GM12878 (cell line): ENCODE results near the gene SLC7A10.

Experiments
- CTCF ChIP-seq, 3 experiments: IDR thresholded peaks in 2 of 3; conservative IDR thresholded peaks in 1 of 3; 2 replicates each; pipeline ENCODE4 v1.5.1; 2011; ENCODE audit warnings: low read depth in 3 of 3, low read length in 3 of 3, mild to moderate bottlenecking in 3 of 3, control low read depth in 2 of 3, moderate library complexity in 2 of 3, inconsistent platforms in 1 of 3, mixed read lengths in 1 of 3; ENCODE audit not compliant: control insufficient read depth in 2 of 3, insufficient read depth in 1 of 3; ENCODE audit errors: extremely low read depth in 1 of 3
- EGR1 ChIP-seq, 2 experiments: IDR thresholded peaks; 1 replicate in 1 of 2; 2 replicates in 1 of 2; pipeline ENCODE4 v1.6.1; 2011 to 2012; ENCODE audit warnings: low read depth in 2 of 2, low read length in 2 of 2, borderline replicate concordance in 1 of 2, mild to moderate bottlenecking in 1 of 2, moderate library complexity in 1 of 2
- EZH2 ChIP-seq: IDR thresholded peaks from 2 replicates; pipeline ENCODE4 v1.6.1; 2012; ENCODE audit warnings: low read depth, mild to moderate bottlenecking, control low read depth, inconsistent platforms, low read length, borderline replicate concordance; ENCODE audit not compliant: control insufficient read depth
- PKNOX1 ChIP-seq: fragments of 450-650 bp; IDR thresholded peaks from 2 replicates; pipeline ENCODE4 v1.6.1; 2016; ENCODE audit warnings: mild to moderate bottlenecking
- SREBF2 ChIP-seq: IDR thresholded peaks from 2 replicates; pipeline ENCODE4 v1.6.1; 2012; ENCODE audit warnings: mild to moderate bottlenecking, low read length
- SUPT20H ChIP-seq: IDR thresholded peaks from 2 replicates; pipeline ENCODE4 v1.6.1; 2011; ENCODE audit warnings: low read depth, mild to moderate bottlenecking, low read length, moderate library complexity, borderline replicate concordance; ENCODE audit not compliant: control insufficient read depth
- YBX1 ChIP-seq: fragments of 450-650 bp; IDR thresholded peaks from 2 replicates; pipeline ENCODE4 v1.6.1; 2016; ENCODE audit warnings: antibody characterized with exemption
- ZNF384 ChIP-seq: IDR thresholded peaks from 2 replicates; pipeline ENCODE4 v1.6.1; 2012; ENCODE audit warnings: low read depth, mild to moderate bottlenecking, low read length, improper control_type of control experiment, borderline replicate concordance

GRCh38 chr19:33234092-33234491, 8.4 kb upstream of the SLC7A10 start:
- no peak for TF ChIP-seq SREBF2
- no peak for TF ChIP-seq SUPT20H
- TF ChIP-seq YBX1 = no peak
- no peak for TF ChIP-seq PKNOX1
- no peak for TF ChIP-seq CTCF (IDR thresholded peaks at IDR 0.05 in 2 of 3, conservative IDR thresholded peaks at IDR 0.05 in 1 of 3; ENCODE audit: control insufficient read depth in 2 of 3, extremely low read depth in 1 of 3, insufficient read depth in 1 of 3, low read depth in 3 of 3, low read length in 3 of 3)
- TF ChIP-seq ZNF384 = no peak
- TF ChIP-seq EGR1 (IDR thresholded peaks at IDR 0.05; ENCODE audit: borderline replicate concordance in 1 of 2, low read depth in 2 of 2, low read length in 2 of 2) = no peak
- no peak for TF ChIP-seq EZH2
